GM19372 (cell line): ENCODE data around the gene PINK1.

Source experiments
- ATAC-seq: cut with Tn5 transposase; IDR thresholded peaks from one replicate; pipeline ENCODE4 v1.9.1; 2021; ENCODE audit warnings: mild to moderate bottlenecking, low read depth, moderate library complexity; ENCODE audit not compliant: unreplicated experiment

Gene PINK1

GRCh38 chr1:20609541-20609940 is 23.7 kb upstream of the PINK1 start:
- ATAC-seq = no peak

GRCh38 chr1:20610970-20611369 is 22.3 kb upstream of the PINK1 start:
- ATAC-seq = no peak

- no peak for ATAC-seq
Measured at GRCh38 chr1:20611652-20612051, 21.6 kb upstream of the PINK1 start.

DNA sequence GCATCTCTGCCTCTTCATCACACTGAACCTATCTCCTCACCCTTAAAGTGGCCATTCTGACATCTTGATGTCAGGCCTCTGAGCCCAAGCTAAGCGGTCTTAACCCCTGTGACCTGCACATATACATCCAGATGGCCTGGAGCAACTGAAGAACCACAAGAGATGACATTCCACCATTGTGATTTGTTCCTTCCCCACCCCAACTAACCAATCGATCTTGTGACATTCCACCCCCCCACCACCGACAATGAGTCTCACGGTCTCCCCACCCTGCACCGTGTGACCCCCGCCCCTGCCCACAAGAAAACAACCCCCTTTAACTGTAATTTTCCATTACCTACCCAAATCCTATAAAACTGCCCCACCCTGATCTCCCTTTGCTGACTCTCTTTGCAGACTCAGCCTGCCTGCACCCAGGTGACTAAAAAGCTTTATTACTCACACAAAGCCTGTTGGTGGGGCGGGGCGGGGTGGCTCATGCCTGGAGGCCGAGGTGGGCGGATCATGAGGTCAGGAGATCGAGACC is 21.0 kb upstream of the PINK1 start:
- ATAC-seq = no peak

- no peak for ATAC-seq
Measured at GRCh38 chr1:20614131-20614579, 19.1 kb upstream of the PINK1 start.

- ATAC-seq = no peak
Measured at GRCh38 chr1:20615946-20616846, 17.1 kb upstream of the PINK1 start.

DNA sequence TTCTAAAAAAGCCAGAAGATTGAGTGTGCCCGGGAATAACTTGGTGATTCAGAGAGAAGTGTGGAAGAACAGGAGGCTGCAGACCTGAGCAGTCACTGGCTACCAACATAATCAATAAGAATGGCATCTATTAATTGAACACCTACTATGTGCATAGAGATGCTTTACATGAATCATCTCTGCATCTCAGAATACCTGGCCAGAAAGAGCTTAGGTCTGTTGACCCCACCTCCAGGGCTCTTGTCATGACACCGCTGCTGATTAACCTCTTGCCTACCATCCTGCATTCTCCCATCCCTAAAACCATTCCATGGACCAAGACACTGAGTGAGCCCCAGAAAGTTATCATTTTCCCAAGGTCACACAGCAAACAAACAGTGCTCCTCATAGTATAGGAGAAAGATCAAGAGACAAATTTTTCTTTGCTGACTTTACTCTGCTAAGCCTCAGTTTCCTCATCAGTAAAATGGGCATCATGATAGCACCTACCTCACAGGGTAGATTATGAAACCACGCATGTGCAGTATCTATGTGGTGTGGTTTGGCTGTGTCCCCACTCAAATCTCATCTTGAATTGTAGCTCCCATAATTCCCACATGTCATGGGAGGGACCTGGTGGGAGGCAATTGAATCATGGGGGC is 16.3 kb upstream of the PINK1 start:
- no peak for ATAC-seq

DNA sequence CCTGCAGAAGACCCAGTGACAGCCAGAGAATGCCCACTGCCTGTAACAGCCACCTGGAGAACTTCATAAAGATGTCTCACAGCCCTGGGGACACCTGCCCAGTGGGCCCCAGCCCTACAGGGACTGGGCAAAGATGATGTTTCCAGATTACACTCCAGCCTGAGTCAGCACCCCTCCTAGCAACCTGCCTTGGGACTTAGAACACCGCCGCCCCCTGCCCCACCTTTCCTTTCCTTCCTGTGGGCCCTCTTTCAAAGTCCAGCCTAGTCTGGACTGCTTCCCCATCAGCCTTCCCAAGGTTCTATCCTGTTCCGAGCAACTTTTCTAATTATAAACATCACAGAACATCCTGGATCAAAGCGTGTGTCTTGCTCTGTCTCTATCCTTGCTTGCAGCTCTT is 14.7 kb upstream of the PINK1 start:
- ATAC-seq = no peak

DNA sequence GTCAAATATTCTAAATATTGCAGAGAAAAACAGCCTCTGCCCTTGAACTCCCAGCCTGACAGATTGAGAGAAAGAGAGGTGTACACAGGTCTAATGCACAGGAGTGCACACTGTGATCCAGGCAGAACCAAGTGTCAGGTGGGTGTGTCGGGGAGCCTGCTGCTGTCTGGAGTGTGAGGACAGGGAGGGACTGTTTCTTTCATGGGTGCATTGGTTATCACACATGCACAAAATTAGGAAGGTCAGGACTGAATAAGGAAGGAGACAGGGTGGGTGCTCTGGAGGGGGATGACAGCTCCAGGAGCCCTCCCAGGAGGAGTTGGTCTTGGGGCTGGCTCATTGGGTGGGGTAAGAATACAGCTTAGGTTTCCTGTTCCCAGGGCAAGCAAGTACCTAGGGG is 13.3 kb upstream of the PINK1 start:
- no peak for ATAC-seq

GRCh38 chr1:20621012-20621411 is 12.2 kb upstream of the PINK1 start:
- no peak for ATAC-seq

GRCh38 chr1:20624709-20625108 is 8.5 kb upstream of the PINK1 start:
- no peak for ATAC-seq

DNA sequence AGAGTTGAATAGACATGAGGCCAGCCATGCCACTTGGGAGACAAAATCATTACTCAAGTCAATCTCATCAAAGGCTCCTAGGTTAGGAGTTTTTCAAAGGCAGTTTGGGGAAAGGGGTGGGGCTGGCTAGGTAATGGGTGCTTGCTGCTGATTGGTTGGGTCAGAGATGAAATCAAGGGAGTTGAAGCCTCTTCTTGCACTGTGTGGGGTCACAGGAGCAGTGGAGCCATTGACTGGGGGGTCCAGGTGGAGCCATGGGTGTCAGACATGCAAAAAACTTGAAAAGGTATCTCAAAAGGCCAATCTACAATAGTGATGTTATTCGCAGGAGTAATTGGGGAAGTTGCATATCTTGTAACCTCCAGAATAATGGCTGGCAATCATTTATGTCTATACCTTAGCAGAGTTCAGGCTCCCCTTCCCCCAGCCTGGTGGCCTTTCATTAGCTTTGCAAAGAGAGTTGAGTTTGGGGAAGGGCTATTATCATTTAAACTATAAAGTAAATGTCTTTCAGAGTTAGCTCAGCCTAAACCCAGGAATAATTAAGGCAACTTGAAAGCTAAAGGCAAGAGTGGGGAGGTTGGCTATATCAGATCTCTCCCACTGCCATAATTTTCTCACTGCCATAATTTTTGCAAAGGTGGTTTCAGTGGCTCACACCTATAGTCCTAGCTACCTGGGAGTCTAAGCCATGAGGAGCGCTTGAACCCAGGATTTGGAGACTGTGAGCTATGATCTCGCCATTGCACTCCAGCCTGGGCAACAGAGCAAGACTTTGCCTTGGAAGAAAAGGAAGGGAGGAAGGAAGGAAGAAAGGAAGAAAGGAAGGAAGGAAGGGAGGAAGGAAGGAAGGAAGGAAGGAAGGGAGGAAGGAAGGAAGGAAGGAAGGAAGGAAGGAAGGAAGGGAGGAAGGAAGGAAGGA is 7.8 kb upstream of the PINK1 start:
- ATAC-seq = no peak

DNA sequence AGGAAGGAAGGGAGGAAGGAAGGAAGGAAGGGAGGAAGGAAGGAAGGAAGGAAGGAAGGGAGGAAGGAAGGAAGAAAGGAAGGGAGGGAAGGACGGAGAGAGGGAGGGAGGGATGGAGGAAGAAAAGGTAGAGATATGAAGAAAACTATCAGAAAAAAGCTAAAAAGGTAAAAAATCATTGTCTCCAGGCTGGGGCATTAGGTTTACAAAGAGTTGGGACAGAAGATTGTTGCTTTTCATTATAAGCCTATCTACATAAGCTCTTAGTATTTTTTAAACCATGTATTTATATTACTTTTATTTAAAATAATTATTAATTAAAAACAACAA is 7.2 kb upstream of the PINK1 start:
- no peak for ATAC-seq

GRCh38 chr1:20626524-20626923 is 6.7 kb upstream of the PINK1 start:
- no peak for ATAC-seq

DNA sequence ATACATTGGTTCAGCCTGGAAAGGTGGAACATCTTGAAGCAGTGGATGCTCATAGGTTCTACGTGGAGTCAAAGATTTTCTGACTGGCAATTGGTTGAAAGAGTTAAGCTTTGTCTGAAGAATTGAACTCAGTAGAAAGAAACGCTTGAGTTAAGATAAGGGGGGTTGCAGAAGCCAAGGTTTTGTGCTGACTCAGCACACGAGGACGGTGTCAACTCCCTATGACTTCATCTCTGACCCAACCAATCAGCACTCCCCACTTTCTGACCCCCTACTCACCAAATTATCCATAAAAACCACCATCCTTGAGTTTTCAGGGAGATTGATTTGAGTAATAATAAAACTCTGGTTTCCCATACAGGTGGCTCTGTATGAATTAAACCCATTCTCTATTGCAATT is 2.5 kb upstream of the PINK1 start:
- ATAC-seq = no peak

- ATAC-seq = no peak
Measured at GRCh38 chr1:20632386-20632785, 872 bp upstream of the PINK1 start.

DNA sequence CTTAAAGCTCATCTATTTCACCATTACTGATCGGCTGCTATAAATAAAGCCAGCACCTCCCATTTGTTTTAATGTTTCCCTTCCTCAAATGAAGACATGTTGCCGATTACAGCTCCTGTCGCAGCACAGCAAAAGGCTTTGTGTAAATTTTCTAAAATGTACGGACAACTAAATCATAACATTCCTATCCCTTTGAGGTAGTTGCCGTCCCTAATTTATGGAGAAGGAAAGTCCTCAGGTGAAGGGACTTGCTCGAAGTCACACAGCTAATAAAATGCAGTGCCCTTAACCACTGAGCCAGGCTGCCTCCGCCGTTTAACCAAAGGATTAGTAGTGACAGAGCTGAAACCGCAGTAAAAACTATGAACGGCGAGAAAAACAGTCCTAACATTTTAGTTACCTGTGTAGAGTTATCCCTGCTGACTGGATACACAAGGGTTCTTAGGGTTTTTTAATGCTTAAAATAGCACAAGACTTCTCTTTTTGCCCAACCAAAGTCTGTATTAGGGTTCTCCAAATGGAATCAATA is 871 bp downstream of the PINK1 start:
- no peak for ATAC-seq

- ATAC-seq = no peak
Measured at GRCh38 chr1:20634594-20635084, 1.4 kb downstream of the PINK1 start.

GRCh38 chr1:20636785-20637347 is 3.6 kb downstream of the PINK1 start:
- ATAC-seq = no peak

GRCh38 chr1:20640183-20640597 is 6.9 kb downstream of the PINK1 start:
- no peak for ATAC-seq
